Measurements from ENCODE around the gene HOMER1.
"Not testable (repeated sequence)": the region's sequence is repeated elsewhere in the genome, so short reads cannot be mapped to it uniquely, and the experiment has no call there.

The HOMER1 gene

GRCh38 chr5:79526928-79527327, 13.0 kb upstream of the HOMER1 start:
- H3K36me3 ChIP-seq (replicated peaks) = no peaks in the 10 kb centered on the region
- in situ Hi-C loops (cut with HindIII; ENCODE audit: low pct_ligation_motif_present, low sequenced_read_pairs) = no loop called here
- no peak for DNase-seq
- TF ChIP-seq CTCF (IDR thresholded peaks at IDR 0.05; ENCODE audit: low read depth, low read length, missing control alignments) = no peak
- no peak overlapping the region for H3K27ac ChIP-seq
- H3K4me3 ChIP-seq (ENCODE audit: low read depth, low read length) = no peak overlapping the region
- no peaks in the 10 kb centered on the region for H3K27me3 ChIP-seq (replicated peaks)

- in situ Hi-C loops (cut with HindIII; ENCODE audit: low pct_ligation_motif_present, low sequenced_read_pairs) = no loop called here
- Histone ChIP-seq H3K27ac (no peak overlapping the region), H3K4me3 (ENCODE audit: low read depth, low read length) (no peak overlapping the region), H3K36me3 (replicated peaks) (no peaks in the 10 kb centered on the region), H3K27me3 (replicated peaks) (no peaks in the 10 kb centered on the region)
- TF ChIP-seq CTCF (IDR thresholded peaks at IDR 0.05; ENCODE audit: low read depth, low read length, missing control alignments) = no peak
- DNase-seq = no peak
Observed at GRCh38 chr5:79526493-79526892, 12.6 kb upstream of the HOMER1 start.

- in situ Hi-C loops (cut with HindIII; ENCODE audit: low pct_ligation_motif_present, low sequenced_read_pairs) = no loop called here
- Histone ChIP-seq H3K4me3 (ENCODE audit: low read depth, low read length) (no peak overlapping the region), H3K27ac (no peak overlapping the region), H3K36me3 (replicated peaks) (no peaks in the 10 kb centered on the region), H3K27me3 (replicated peaks) (no peaks in the 10 kb centered on the region)
- no peak for DNase-seq
- no peak for TF ChIP-seq CTCF (IDR thresholded peaks at IDR 0.05; ENCODE audit: low read depth, low read length, missing control alignments)
Observed at GRCh38 chr5:79521156-79521555, 7.2 kb upstream of the HOMER1 start.

- H3K27ac ChIP-seq = no peak overlapping the region
- H3K27me3 ChIP-seq (replicated peaks) = no peaks in the 10 kb centered on the region
- no peaks in the 10 kb centered on the region for H3K36me3 ChIP-seq (replicated peaks)
- TF ChIP-seq CTCF (IDR thresholded peaks at IDR 0.05; ENCODE audit: low read depth, low read length, missing control alignments) = no peak
- in situ Hi-C loops (cut with HindIII; ENCODE audit: low pct_ligation_motif_present, low sequenced_read_pairs) = no loop called here
- DNase-seq = no peak
- H3K4me3 ChIP-seq (ENCODE audit: low read depth, low read length) = no peak overlapping the region
Observed at GRCh38 chr5:79518718-79519117, 4.8 kb upstream of the HOMER1 start.

GRCh38 chr5:79517601-79518000, 3.7 kb upstream of the HOMER1 start:
- Histone ChIP-seq H3K4me3 (ENCODE audit: low read depth, low read length) (no peak overlapping the region), H3K27me3 (replicated peaks) (no peaks in the 10 kb centered on the region), H3K27ac (no peak overlapping the region), H3K36me3 (replicated peaks) (no peaks in the 10 kb centered on the region)
- TF ChIP-seq CTCF (IDR thresholded peaks at IDR 0.05; ENCODE audit: low read depth, low read length, missing control alignments) = no peak
- no peak for DNase-seq
- in situ Hi-C loops (cut with HindIII; ENCODE audit: low pct_ligation_motif_present, low sequenced_read_pairs) = no loop called here

GRCh38 chr5:79516986-79517385, 3.1 kb upstream of the HOMER1 start:
- no peaks in the 10 kb centered on the region for H3K27me3 ChIP-seq (replicated peaks)
- in situ Hi-C loops (cut with HindIII; ENCODE audit: low pct_ligation_motif_present, low sequenced_read_pairs) = no loop called here
- no peak for DNase-seq
- no peak overlapping the region for H3K4me3 ChIP-seq (ENCODE audit: low read depth, low read length)
- no peak for TF ChIP-seq CTCF (IDR thresholded peaks at IDR 0.05; ENCODE audit: low read depth, low read length, missing control alignments)
- no peaks in the 10 kb centered on the region for H3K36me3 ChIP-seq (replicated peaks)
- no peak overlapping the region for H3K27ac ChIP-seq

- H3K36me3 ChIP-seq (replicated peaks); in situ Hi-C loops (cut with HindIII; ENCODE audit: low pct_ligation_motif_present, low sequenced_read_pairs); DNase-seq; H3K4me3 ChIP-seq (ENCODE audit: low read depth, low read length); H3K27me3 ChIP-seq (replicated peaks); H3K27ac ChIP-seq: not testable (repeated sequence)
Observed at GRCh38 chr5:79516331-79516730, 2.4 kb upstream of the HOMER1 start.

Measured in brain microvascular endothelial cell (primary cell).